NCI-H345 treated with DMSO at 0.1 percent for 48 hours (cell line): ENCODE measurements around the gene MCF2L.

Source experiments
- DNase-seq: peaks from one replicate; lab custom pipeline; 2025; ENCODE audit not compliant: unreplicated experiment; lab: John Stamatoyannopoulos, UW

Gene MCF2L

DNA sequence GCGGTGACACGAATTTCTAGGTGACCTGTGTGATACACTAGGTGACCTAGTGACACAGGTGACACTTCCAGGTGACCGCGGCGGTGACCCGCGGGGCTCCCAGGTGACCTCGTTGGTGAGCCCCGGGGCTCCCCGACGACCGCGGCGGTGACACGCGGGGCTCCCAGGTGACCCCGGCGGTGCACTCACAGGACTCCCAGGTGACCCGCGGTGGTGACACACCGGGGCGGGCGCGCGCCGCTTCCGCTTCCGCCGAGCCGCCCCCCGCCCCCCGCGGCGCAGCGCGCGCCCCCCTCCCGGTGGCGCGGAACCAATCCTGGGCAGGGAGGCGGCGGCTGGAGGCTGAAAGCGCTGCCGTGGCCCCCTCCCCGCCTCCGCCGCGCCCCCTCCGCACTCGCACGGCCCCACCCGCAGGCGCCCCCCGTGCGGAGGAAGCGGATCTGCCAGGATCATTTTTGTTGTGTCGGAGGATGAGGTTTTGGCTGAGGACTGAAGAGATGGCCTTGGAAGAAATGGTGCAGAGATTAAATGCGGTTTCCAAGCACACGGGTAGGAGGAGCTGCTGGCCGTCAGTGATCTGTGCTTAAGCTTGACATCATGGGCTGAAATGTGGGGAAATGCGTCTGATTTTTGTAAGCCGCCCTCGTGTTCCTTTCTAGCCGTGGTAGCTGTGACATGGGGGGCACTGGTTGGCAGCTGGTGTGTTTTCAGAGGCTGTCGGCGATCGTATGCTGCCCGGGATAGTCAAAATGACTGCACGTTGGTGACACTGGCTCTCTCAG is at the start of gene MCF2L:
Gene MCF2L (plus strand): TSS at position 305 of the 782 bp plus-strand sequence. CDS start 166 bp downstream, at position 471.
- DNase-seq: peak; percentile 45

DNA sequence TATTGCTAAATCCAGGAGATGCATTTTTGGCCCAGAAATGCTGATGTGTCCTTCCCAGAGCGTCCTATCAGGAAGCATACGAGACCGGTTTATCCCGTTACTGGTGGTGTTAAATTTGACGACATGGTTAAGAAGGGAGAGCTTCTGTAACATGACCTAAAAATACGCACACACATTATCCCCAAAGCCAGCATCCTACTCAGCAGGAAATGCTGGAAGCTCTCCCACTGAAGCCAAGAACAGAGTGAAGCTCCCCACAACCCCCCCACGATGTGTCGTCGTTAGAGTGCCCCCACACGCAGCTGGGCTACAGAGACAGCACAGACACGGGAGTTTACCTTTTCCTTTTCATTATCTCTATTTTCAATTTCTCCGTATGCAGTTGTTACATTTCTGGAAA is 45.1 kb upstream of the MCF2L start:
- no peak for DNase-seq

DNA sequence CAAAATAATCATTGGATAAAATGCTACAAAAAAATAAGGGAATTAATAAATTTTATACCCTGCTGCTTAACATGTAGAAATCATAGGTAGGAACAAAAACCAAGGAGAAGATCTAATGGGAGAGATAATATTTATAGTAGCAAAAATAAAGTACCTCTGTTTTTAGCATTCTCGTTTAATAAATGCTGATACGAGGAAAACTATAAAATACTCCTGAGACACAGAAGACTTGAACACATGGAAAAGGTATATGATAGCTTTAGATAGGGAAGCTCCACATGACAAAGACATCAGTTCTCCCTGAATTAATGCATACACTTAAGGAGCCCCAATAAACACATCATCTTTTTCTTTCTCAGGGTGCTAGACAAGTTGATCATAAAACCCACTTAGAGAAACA is 44.6 kb upstream of the MCF2L start:
- no peak for DNase-seq

- DNase-seq: no peak
Observed at GRCh38 chr13:112926003-112926402, 43.0 kb upstream of the MCF2L start.

DNA sequence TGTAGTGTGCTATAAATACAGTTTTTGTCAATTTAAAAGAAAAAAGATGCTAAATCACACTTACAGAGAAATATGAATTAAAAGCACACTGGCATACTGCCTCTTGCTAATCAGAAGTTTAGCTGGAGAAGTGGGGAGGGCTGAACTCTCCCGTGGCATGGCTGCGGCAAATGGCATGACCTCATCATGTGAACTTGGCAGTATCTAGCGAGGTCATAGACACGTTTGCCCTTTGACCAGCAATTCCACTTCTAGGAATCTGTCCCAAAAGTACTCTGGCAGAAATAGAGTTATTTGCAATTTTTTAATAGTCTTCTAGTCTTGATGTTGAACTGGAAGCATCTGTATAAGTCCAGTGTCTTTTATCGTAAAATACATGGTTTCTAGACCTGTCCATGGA is 42.0 kb upstream of the MCF2L start:
- no peak for DNase-seq

DNA sequence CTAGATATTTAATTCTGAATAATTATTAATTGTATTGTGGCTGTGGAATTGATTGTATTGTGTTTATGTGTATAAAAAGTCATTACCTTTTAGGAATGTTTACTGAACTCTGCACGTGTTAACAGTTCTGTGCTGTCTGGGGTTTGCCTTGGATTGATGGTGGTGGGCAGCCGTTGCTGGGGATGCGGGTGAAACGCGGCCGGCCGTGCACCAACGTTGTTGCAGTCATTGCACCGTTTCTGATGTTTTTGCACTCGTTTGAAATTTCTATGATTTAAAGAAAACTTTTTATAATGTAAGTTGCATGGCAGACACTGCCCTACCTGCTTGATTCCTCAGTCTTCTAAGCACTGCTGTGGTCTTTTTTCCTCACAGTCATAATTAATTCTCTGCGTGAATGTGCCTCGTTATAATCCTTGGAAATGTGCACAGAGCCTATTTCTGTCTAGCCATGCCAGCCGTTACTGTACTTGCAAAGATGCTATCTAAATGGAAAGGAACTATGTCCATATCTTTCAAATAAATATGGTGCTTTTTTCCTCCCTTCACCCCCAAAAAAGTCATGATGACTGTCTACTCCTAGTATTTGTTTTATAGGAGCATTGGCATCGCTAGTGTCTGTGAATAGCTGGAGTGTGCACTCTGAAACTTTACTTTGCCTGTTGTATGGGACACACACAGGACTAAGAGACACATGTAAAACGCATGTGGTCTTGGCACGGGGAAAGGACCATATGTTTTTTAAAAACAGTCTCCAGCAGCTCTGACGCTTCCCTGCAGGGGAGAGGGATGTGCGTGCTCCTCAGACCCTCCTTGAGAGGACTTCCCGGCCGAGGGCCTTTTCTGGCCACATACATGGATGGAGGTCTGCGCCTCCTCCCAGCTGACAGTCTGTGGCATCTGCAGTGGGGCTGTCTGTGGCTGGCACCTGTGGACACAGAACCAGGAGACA is 40.7 kb upstream of the MCF2L start:
- DNase-seq: no peak

GRCh38 chr13:112928972-112929782 is 39.8 kb upstream of the MCF2L start:
- peak; percentile 85 for DNase-seq

DNA sequence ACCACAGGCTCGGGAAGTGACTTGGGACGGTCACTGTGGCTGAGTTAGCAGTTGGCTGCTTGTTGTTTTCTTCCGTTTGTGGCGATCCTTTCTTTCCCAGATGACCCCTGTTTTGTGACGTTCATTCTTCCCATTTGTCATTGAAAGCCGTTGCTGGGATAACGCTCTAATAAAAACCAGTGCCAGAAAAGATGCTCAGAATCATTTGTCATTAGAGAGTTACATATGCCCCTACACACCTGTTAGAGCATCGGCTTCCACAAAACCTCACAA is 39.3 kb upstream of the MCF2L start:
- DNase-seq: no peak

GRCh38 chr13:112930192-112930591 is 38.8 kb upstream of the MCF2L start:
- DNase-seq: no peak

DNA sequence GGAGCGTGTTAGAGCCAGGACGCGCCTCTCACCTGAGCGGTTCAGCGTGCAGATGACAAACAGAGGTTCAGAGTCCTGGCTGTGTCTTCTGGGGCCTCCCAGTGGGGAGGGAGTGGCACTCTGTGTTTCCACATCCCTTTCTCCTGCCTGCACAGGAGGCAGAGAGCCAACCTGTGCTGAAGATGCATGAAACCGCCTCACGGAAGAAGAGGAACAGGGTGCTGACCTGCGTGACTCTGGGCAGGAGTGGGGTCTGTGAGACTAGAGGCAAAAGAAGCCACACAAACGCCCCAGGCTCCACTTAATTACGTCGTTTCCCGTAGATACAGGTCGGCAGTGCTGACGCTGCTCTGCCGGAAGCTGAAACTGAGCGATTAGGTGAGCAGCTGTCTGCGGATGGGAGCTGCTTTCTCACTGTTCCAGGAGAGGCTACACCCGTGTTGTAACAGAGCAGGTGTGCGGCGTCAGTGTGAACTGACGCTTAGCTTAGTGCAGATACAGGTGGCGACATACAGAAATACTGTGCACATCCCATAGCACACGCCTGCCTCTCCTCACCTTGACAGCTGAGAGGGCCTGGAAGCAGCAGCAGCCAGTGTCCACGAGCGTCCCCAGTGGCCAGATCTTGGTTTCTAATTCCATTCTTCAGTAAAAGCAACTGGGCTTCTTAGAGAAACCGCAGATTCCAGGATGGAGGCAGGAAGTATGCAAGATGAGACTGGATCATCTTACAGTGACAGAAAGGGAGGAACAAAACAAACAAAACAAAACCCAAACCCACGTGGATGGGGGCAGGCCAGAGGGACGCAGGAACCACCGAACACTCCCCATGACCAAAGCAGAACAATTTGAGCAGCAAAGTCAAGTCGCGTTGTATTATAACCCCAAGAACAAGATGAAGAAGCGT is 37.7 kb upstream of the MCF2L start:
- peak; percentile 89 for DNase-seq

GRCh38 chr13:112932971-112933370 is 36.0 kb upstream of the MCF2L start:
- no peak for DNase-seq

- no peak for DNase-seq
Observed at GRCh38 chr13:112933649-112934048, 35.4 kb upstream of the MCF2L start.

- no peak for DNase-seq
Observed at GRCh38 chr13:112934078-112934477, 34.9 kb upstream of the MCF2L start.

GRCh38 chr13:112938680-112939079 is 30.3 kb upstream of the MCF2L start:
- DNase-seq: no peak

- no peak for DNase-seq
Observed at GRCh38 chr13:112940236-112940635, 28.8 kb upstream of the MCF2L start.

DNA sequence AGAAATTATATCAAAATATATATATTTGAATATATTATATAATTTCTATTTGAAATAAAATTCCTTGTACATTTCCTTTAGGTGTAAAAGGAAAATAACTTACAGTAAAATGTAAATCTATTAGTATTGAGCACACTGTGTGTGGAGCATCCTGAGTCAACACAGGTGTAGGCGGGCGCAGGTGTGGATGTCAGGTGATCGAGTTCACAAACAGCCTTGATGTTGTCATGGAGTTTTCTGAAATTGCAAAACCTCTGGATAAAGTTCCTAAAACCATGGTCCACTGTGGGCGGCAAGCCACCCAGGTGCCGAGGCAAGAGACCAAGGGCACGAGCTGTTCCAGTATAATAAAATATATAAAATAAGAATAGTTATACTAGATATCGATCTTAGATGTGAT is 27.7 kb upstream of the MCF2L start:
- no peak for DNase-seq

GRCh38 chr13:112941765-112942164 is 27.2 kb upstream of the MCF2L start:
- DNase-seq: peak; percentile 12

GRCh38 chr13:112942689-112943308 is 26.2 kb upstream of the MCF2L start:
- peak; percentile 87 for DNase-seq

DNA sequence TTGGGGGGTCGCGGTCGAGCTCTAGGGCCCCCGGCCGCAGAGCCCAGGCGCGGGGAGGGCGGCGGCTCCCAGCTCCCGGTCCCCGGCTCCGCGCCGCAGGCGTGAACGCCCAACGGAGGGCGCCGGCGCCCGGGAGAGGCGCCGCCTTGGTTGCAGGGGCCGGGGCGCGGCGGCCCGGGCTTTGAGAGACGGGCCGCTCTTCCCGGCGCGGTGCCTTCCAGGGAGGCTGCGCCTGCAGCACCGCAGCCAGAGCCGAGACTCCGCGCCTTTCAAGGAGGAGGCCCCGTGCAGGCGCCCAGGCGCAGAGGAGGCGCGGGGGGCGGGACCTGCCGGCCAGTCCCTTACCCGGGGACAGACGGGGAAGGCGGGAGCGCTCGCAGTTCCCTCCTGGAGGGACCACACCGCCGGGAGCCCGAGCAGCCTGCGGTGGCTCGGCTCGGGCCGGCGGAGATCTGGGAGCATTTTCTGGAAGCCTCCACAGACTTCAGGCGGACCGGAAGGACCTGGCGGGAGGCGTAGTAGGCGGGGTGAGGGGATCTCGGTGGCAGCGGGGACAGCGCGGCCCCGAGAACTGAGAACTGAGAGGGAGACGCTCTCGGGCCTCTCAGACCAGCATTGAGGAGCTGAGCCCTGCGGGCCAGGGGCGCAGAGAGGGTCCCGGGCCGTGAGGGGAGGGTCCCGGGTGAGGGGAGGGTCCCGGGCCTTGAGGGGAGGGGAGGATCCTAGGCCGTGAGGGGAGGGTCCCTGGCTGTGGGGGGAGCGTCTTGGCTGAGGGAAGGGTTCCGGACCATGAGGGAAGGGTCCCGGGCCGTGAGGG is 25.5 kb upstream of the MCF2L start:
- no peak for DNase-seq
